HG02642 (cell line): ENCODE results near the gene PTGFRN.

ENCODE experiments used
- ATAC-seq: cut with Tn5 transposase; IDR thresholded peaks from one replicate; pipeline ENCODE4 v1.9.1; 2021; ENCODE audit warnings: mild to moderate bottlenecking; ENCODE audit not compliant: unreplicated experiment, poor library complexity

The PTGFRN gene

GRCh38 chr1:116886291-116886878, 23.3 kb upstream of the PTGFRN start:
- no peak for ATAC-seq

GRCh38 chr1:116887212-116887611, 22.5 kb upstream of the PTGFRN start:
- no peak for ATAC-seq

GRCh38 chr1:116889380-116889779, 20.3 kb upstream of the PTGFRN start:
- no peak for ATAC-seq

DNA sequence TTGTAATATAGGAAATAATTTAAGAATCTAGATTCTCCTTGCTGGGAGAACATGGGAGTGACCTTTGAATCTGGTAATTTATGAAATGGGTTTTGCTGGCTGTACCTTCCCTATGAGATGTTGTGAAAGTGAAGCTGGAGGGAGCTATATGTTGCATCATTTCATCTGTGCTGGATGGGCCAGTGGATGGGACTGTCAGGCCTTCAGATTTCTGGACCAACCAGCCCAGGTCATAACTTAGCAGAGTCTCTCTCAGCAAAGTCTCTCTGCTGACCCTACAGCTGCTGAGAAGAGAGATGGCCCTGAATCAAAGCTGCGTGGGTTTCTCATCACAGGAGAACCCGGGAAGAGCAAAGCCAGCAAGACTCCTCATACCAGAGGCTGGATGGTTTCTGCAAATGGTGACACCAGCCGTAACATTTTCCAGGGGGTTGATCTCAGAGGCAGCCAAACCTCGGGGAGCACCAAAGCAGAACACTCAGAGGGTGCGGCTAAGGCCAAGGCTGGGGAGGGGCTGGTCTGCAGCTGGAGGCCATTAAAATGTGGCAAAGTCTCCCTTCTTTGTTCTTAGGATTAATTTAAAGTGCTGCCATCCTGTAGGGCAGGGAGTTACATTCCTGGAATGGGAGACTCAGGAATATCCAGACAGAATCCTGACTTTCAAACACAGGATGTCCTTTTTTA, 18.2 kb upstream of the PTGFRN start:
- ATAC-seq: no peak

- ATAC-seq: no peak
Measured at GRCh38 chr1:116895073-116895472, 14.6 kb upstream of the PTGFRN start.

DNA sequence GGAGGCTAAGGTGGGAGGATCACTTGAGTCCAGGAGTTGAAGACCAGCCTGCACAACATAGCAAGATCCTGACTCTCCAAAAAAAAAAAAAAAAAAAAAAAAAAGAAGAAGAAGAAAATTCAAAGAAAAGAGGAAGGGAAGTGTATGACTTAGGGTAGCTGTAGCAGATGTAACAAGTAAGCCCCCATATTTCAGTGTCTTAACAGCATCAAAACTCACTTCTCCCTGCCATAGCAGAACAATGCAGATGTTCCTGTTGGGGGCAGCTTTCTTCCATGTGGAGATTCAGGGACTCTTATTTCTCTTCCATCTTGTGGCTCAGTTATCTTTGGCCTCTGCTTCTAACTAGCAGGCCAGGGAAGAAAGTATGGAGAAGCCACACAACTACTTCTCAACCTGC, 10.2 kb upstream of the PTGFRN start:
- no peak for ATAC-seq

GRCh38 chr1:116900471-116901365, 9.0 kb upstream of the PTGFRN start:
- ATAC-seq: no peak

DNA sequence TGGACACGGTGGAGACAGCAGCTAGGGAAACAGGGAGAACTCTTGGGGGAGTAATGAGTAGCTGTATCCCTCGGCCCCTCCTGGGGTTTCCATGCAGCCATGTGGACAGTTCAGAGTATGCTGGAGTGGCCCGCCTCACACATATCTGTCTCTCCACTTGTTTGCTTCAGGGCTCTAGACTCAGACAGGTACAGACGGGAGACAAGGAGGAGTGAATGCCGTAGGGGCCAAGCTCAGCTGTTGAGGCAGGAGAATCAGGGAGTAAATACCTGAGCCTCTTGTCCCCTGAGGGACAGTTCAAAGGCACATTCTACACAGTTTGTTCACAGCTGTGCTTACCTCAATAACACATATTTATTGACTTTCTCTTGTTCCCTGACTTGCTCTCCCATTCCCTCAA, 7.7 kb upstream of the PTGFRN start:
- no peak for ATAC-seq

- ATAC-seq: no peak
Measured at GRCh38 chr1:116902723-116903383, 6.9 kb upstream of the PTGFRN start.

DNA sequence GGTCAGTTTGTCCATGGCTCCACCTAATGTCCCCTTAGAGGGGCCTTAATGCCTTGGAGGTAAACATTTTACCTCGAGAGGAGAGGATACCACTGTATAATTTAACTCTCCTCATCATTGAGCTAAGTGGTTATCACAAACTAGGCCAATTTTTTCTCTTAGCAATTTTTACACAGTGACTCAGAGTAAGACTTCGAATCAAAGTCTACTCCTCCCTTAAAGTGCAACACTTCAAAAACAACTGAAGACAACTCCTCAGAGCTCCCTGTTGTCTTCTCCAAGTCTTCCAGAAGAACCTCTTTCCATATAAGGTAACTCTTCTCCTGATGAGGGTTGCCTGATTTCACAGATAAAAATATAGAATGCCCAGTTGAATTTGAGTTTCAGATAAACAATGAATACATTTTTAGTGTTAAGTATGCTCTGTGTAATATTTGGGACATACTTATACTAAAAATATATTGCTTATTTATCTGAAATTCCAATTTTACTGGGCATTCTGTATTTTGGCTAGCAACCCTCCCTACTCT, 4.9 kb upstream of the PTGFRN start:
- ATAC-seq: no peak

- ATAC-seq: no peak
Measured at GRCh38 chr1:116906812-116907211, 2.9 kb upstream of the PTGFRN start.

- no peak for ATAC-seq
Measured at GRCh38 chr1:116907351-116907750, 2.4 kb upstream of the PTGFRN start.

DNA sequence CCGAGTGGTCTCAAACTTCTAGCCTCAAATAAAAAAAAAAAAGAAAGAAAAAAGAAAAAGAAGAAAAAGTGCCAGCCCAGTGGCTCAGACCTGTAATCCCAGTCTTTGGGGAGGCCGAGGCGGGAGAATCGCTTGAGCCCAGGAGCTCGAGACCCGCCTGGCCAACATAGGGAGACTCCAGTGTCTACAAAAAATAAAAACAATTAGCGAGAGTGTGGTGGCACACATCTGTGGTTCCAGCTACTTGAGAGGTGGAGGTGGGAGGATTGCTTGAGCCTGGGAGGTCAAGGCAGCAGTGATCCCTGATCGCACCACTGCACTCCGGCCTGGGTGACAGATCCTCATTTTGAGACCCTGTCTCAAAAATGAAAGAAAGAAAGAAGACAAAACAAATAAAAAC, 1.4 kb upstream of the PTGFRN start:
- no peak for ATAC-seq

DNA sequence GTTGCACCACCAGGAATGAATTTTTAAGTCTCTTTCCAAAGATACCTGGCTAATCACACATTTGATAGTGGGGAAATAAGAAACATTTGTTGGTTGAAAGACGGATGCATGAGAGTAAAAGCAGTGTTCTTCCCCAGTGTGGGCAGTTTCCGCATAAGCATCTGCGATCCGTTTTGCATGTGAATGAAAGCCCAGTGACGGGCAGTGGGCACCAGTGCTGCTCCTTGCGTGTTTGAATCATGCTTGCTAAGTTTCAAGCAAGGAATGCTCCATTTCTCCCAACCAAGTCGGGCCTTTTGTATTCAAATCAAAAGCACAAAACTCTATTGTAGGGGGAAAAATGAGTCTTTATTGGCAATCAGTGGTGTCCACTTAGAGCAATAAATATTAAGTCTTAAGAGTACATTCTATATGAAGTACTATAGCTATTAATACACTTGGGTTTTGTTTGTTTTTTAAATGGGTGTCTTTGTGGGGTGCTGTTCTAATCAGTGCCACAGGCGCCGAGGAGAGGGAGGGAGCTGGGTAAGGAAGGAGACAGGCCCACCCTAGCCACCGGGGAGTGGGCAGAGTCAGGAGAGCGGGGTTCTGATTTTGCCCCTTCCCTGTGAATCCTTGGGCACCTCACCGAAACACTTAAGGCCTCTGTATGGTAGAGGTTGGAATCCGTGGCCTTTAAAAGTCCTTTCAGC, 750 bp upstream of the PTGFRN start:
- no peak for ATAC-seq

DNA sequence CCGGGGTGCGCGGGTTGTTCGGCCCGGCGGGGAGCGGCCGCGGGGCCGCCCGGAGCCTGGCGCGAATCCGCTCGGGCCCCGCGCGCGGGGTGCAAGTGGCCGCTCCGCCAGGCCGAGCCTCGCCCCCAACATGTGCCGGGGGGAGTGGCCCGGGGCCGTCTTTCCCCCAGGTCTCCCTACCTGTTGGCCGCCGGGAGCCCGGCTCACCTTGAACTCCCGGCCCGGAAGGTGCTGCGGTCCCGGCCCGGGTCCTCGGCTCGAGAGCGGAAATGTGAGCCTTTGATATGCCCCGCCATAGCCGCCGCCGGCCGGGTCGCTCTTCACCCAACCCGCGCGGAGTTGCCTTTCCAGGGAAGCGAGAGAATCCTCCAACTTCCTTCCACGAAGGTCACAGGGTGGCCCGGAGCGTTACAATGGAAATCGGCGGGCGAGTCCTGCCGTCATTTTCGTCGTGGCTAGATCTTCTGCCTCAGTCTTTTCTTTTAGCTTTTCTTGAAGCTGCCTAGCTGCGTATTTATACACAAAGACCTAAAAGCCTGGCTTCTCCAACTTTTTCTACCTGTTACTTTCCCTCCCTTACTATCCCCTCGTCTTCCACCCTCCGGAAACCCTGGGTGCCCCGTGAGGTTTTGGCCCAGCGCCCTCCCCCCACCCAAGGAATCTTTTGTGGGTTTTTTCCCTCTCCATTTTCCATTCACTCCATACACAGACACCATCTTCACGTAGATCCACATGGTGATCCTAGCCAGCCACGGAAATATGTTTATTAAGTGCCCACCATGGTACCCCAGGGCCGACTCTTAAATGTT, 867 bp downstream of the PTGFRN start:
- no peak for ATAC-seq

DNA sequence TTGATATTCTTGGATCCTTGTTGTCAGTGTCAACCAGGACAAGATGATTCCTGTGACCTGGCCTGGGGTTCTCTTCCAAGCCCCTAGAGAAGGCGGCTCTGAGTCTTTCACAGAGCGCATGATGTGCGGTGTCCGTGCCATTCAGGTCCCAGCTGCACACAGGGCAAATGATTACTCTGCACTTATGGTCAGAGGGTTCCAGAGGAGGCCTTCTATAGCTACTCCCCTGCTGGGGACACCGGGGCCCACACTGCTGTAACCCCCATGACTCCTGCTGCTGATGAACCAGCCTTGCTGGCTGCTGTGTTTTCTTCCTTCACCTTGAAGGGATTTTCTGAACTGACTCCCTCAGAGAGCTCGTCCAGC, 1.5 kb downstream of the PTGFRN start:
- ATAC-seq: no peak

- no peak for ATAC-seq
Measured at GRCh38 chr1:116911779-116912469, 2.2 kb downstream of the PTGFRN start.

- no peak for ATAC-seq
Measured at GRCh38 chr1:116912846-116913245, 3.1 kb downstream of the PTGFRN start.

- ATAC-seq: no peak
Measured at GRCh38 chr1:116913941-116914340, 4.2 kb downstream of the PTGFRN start.
